ENCODE data around the gene FGB.
"Not testable (repeated sequence)": the region's sequence is repeated elsewhere in the genome, so short reads cannot be mapped to it uniquely, and the experiment has no call there.

The FGB gene

DNA sequence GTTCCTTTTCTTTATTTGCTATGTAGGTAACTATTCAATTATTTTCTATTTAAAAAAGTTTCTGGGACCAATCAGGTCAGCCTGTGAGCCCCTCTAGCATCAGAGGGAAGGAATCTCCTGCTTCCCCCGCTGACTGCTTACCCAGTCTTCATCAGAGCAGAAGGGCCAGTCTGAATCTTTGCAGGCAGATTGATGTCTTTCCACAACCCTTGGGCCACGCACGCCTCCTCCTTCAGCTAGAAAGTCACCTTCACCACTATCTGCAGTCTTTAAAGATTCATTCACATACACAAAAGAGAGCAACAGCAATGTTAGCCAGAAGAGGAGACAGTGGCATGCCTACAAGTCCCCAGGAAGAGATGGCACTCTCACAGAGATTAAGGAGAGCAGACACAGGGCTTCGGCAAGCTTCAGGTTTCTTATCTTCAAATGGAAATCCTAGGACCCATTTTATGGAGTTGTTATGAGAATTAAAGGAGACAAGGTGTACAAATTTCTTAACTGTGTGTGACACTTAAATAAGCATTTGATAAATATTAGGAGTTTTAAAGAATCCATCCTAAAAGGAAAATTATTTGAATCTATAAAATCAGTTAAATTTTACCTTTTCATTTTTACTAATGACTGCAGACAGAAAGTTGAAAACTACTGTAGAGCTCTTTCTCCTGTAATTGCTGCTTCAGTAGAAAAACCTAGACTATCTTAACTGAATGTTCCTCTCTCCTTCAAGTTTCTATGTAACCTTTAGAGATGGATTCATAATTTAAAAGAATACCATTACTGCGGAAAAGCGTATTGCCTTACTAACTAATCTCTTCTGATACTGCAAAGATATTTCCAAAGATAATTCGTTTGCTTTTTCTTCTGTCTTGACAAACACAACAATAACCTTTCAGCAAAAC, 26.7 kb downstream of the FGB start:
- TF ChIP-seq, protein P1, sequence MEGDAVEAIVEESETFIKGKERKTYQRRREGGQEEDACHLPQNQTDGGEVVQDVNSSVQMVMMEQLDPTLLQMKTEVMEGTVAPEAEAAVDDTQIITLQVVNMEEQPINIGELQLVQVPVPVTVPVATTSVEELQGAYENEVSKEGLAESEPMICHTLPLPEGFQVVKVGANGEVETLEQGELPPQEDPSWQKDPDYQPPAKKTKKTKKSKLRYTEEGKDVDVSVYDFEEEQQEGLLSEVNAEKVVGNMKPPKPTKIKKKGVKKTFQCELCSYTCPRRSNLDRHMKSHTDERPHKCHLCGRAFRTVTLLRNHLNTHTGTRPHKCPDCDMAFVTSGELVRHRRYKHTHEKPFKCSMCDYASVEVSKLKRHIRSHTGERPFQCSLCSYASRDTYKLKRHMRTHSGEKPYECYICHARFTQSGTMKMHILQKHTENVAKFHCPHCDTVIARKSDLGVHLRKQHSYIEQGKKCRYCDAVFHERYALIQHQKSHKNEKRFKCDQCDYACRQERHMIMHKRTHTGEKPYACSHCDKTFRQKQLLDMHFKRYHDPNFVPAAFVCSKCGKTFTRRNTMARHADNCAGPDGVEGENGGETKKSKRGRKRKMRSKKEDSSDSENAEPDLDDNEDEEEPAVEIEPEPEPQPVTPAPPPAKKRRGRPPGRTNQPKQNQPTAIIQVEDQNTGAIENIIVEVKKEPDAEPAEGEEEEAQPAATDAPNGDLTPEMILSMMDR (IDR thresholded peaks at IDR 0.05; ENCODE audit: extremely low read depth, insufficient read depth, missing control alignments), result no peak
- DNase-seq (ENCODE audit: low spot score), result no peak
- in situ Hi-C loops (cut with MboI; ENCODE audit: low pct_unique_long_range_greater_than_20kb, low sequenced_read_pairs, unreplicated experiment), result no loop called here

DNA sequence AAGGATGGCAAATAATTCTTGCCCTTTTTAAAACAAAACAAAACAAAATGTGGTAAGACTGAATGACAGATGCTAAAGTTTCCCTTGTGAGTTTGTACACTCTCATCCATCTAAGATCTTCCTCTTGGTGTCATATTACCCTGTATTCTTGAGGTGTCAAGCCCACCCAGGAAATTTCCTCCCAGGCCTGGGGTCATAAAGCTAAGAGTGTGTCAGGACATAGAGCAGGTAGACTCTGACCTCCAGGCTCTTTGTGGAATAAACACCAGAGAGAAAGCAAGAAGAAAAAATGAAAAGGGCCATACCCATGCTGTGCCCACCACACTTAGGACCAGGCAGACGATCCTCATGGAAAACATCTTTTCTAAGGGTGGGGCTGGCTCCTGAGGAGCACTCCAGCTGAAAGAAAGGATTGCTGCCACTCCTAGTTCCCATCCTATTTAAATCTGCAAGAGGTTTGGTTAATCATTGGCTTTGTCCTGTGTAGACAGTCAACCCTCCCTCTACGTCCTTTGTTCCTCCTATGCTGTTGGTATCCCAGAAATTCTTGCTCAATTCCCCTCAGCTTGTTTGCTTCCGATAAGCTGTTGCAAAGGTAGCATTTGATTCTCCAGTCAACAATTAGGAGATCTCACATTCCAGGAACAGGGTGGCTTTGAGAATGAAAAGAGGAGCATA, 27.7 kb downstream of the FGB start, which contains the start of gene FGA:
TSS of gene FGA (minus strand) at position 414 of the 678 bp plus-strand sequence. CDS start at position 359, 55 bp downstream.
- DNase-seq (ENCODE audit: low spot score), result no peak
- TF ChIP-seq, protein P1 (IDR thresholded peaks at IDR 0.05; ENCODE audit: extremely low read depth, insufficient read depth, missing control alignments), result no peak
- in situ Hi-C loops (cut with MboI; ENCODE audit: low pct_unique_long_range_greater_than_20kb, low sequenced_read_pairs, unreplicated experiment), result no loop called here

DNA sequence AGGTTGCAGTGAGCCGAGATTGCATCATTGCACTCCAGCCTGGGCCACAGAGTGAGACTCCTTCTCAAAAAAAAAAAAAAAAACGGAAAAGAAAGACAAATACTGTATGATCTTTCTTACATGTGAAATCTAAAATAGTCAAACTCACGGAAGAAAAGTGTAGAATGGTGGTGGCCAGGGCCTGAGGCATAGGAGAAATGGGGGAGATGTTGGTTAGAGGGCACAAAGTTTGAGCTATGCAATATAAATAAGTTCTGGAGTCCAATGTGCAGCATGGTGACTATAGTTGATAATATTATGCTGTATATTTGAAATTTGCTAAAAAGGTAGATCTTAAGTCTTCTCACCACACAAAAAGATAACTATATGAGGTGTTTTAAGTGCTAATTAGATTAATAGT, 29.1 kb downstream of the FGB start:
- in situ Hi-C loops (cut with MboI; ENCODE audit: low pct_unique_long_range_greater_than_20kb, low sequenced_read_pairs, unreplicated experiment), result no loop called here
- DNase-seq (ENCODE audit: low spot score), result no peak
- TF ChIP-seq, protein P1 (IDR thresholded peaks at IDR 0.05; ENCODE audit: extremely low read depth, insufficient read depth, missing control alignments), result no peak

DNA sequence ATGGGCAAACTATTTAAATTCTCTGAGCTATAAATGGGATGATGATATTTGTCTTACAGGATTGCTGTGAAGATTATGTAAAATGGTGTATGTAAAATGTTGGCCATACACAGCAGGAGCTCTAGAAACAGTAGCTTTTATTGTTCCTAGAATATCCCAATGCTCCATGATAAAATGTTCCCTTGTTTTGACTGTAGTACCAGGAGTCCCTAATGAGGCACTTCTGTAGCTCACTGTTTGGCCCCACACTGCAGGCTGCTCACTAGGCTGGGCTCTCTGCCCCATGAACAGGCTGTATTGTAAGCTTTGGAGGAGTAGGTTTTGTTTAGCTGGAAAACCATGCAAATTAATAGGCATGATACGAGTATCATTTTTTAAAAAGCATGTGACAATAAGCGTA, 31.1 kb downstream of the FGB start:
- TF ChIP-seq, protein P1 (IDR thresholded peaks at IDR 0.05; ENCODE audit: extremely low read depth, insufficient read depth, missing control alignments), result no peak
- in situ Hi-C loops (cut with MboI; ENCODE audit: low pct_unique_long_range_greater_than_20kb, low sequenced_read_pairs, unreplicated experiment), result no loop called here
- no peak for DNase-seq (ENCODE audit: low spot score)

DNA sequence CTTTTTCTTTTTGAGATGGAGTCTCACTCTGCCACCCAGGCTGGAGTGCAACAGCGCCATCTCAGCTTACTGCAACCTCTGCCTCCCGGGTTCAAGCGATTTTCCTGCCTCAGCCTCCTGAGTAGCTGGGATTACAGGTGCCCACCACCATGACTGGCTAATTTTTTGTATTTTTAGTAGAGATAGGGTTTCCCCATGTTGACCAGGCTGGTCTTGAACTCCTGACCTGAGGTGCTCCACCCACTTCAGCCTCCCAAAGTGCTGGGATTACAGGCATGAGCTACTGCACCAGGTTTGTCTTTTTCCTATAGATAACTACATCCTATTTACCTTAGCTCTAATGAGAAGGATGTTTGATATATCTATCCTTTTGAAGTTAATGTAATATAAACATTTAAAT, 31.5 kb downstream of the FGB start:
- DNase-seq (ENCODE audit: low spot score); in situ Hi-C loops (cut with MboI; ENCODE audit: low pct_unique_long_range_greater_than_20kb, low sequenced_read_pairs, unreplicated experiment): not testable (repeated sequence)

DNA sequence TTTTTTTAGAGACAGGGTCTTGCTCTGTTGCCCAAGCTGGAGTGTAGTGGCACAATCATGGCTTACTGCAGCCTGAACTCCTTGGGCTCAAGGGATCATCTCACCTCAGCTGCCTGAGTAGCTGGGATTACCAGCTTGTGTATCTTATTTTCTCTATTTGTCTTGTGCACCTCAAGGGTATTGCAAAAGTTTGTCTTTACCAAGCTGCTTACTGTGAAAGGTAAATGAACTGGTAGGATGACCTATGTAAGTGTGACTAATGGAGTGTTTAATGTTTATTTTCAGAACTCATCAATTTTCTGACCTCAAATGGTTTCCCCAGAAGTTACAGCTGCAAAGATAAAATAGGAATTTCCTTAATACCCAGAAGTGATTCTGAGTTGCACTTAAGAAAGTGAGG, 33.0 kb downstream of the FGB start:
- DNase-seq (ENCODE audit: low spot score), result no peak
- TF ChIP-seq, protein P1 (IDR thresholded peaks at IDR 0.05; ENCODE audit: extremely low read depth, insufficient read depth, missing control alignments), result no peak
- in situ Hi-C loops (cut with MboI; ENCODE audit: low pct_unique_long_range_greater_than_20kb, low sequenced_read_pairs, unreplicated experiment), result no loop called here

DNA sequence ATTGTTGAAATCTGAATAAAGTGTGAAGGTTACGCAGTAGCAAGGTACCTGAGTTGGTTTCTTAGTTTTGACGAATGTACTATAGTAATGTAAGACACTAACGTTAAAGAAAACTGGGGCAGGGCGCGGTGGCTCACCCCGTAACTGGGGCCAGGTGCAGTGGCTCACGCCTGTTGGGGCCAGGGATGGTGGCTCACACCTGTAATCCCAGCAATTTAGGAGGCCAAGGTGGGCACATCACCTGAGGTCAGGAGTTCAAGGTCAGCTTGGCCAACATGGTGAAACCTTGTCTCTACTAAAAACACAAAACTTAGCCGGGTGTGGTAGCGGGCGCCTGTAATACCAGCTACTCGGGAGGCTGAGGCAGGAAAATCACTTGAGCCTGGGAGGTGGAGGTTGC, 34.5 kb downstream of the FGB start:
- in situ Hi-C loops (cut with MboI; ENCODE audit: low pct_unique_long_range_greater_than_20kb, low sequenced_read_pairs, unreplicated experiment); DNase-seq (ENCODE audit: low spot score): not testable (repeated sequence)
